CD4-positive, alpha-beta T cell treated with Interleukin-1 beta for 1 hour (primary cell): ENCODE measurements around the gene CCP110.

Experiments
- DNase-seq, 2 donors: peaks; one replicate each; pipeline ENCODE4 v3.0.0-alpha.2; 2020 to 2022

The CCP110 gene

GRCh38 chr16:19601083-19601976, 77.6 kb downstream of the CCP110 start:
- DNase-seq = peak in 1 of 2 donors; percentile 39
